ENCODE results near the gene TMCC1. TPM values are rescaled to one million over a fixed set of nuclear protein-coding genes. Genes with fewer than 3 reads are reported as not detected.

TMCC1 gene
- polyA plus RNA-seq, 1 of the 3 experiments (the other 2 are of a cell fraction), result 7.2 TPM

- TF ChIP-seq REST (IDR thresholded peaks at IDR 0.05; ENCODE audit: low read depth, low read length) (no peak), SMC3 (IDR thresholded peaks at IDR 0.05; ENCODE audit: low read depth, low read length) (no peak), MEF2A (IDR thresholded peaks at IDR 0.05; ENCODE audit: borderline replicate concordance, low read depth) (no peak), NRF1 (IDR thresholded peaks at IDR 0.05; ENCODE audit: low read depth, low read length) (no peak), POLR2AphosphoS5 (IDR thresholded peaks at IDR 0.05; ENCODE audit: low read depth, low read length) (no peak), TEAD4 (IDR thresholded peaks at IDR 0.05; ENCODE audit: borderline replicate concordance, insufficient read depth) (no peak), PBX3 (IDR thresholded peaks at IDR 0.05) (no peak), FOSL2 (IDR thresholded peaks at IDR 0.05; ENCODE audit: borderline replicate concordance, low read depth) (no peak), RAD21 (IDR thresholded peaks at IDR 0.05; ENCODE audit: low read length) (no peak), RCOR1 (IDR thresholded peaks at IDR 0.05; ENCODE audit: low read length) (no peak), NFIC (IDR thresholded peaks at IDR 0.05; ENCODE audit: borderline replicate concordance) (no peak), RFX5 (IDR thresholded peaks at IDR 0.05; ENCODE audit: low read length) (no peak), TAF1 (IDR thresholded peaks at IDR 0.05; ENCODE audit: borderline replicate concordance, low read depth, low read length) (no peak), EP300 (IDR thresholded peaks at IDR 0.05; ENCODE audit: borderline replicate concordance in 1 of 2, low read depth in 1 of 2, low read length in 1 of 2) (no peak), GABPA (IDR thresholded peaks at IDR 0.05; ENCODE audit: low read depth) (no peak), FOXM1 (IDR thresholded peaks at IDR 0.05; ENCODE audit: low read depth) (no peak)
- CTCF ChIA-PET, result interaction anchor here (1.1 to 1.8 kb wide), 4 partner anchors 10 to 194 kb away, joined by 3 to 4 read pairs (median 3); no protein-coding TSS in a partner anchor
- Histone ChIP-seq H3K4me3 (ENCODE audit: low read depth in 2 of 2, low read length in 1 of 2) (no peak overlapping the region), H3K27me3 (ENCODE audit: insufficient read depth) (no peaks in the 10 kb centered on the region), H2AFZ (ENCODE audit: low read depth) (no peak overlapping the region), H3K27ac (ENCODE audit: low read depth in 2 of 2, low read length in 1 of 2) (no peak overlapping the region; a peak in 1 of 4 replicates), H3F3A (replicated peaks; ENCODE audit: insufficient read depth) (peaks cover 10% of the 10 kb centered on the region), H4K20me1 (ENCODE audit: insufficient read depth) (no peaks in the 10 kb centered on the region), H3K79me2 (ENCODE audit: insufficient read depth) (peaks cover 16% of the 10 kb centered on the region; the same call in 1 of the 2 replicates), H3K36me3 (replicated peaks in 1 of 2; ENCODE audit: control insufficient read depth in 1 of 2, insufficient read depth in 2 of 2, low read length in 1 of 2) (no peaks in the 10 kb centered on the region), H3K9me3 (no peaks in the 10 kb centered on the region), H3K4me1 (ENCODE audit: control insufficient read depth in 1 of 2, insufficient read depth in 2 of 2, low read depth in 1 of 2, low read length in 1 of 2) (peaks cover 14 to 20% of the 10 kb centered on the region in 2 experiments), H3K9ac (no peak overlapping the region), H3K4me2 (no peak overlapping the region), H3K9me2 (no peaks in the 10 kb centered on the region)
- POLR2A ChIA-PET, result no interaction called here
- DNase-seq, result no peak
- WGBS (ENCODE audit: low lambda C conversion rate), result 96% methylated on average over 3 of the region's 3 CpGs
Measured at GRCh38 chr3:129684270-129684669, 209.2 kb downstream of the TMCC1 start.
